CD4-positive, alpha-beta T cell treated with Interleukin-10 for 1 hour (primary cell): Measurements from ENCODE around the gene COL5A3.
"Not testable (repeated sequence)": the region's sequence is repeated elsewhere in the genome, so short reads cannot be mapped to it uniquely, and the experiment has no call there.

Experiments used
- DNase-seq: peaks from one replicate; pipeline ENCODE4 v3.0.0-alpha.2; 2020

COL5A3 gene

DNA sequence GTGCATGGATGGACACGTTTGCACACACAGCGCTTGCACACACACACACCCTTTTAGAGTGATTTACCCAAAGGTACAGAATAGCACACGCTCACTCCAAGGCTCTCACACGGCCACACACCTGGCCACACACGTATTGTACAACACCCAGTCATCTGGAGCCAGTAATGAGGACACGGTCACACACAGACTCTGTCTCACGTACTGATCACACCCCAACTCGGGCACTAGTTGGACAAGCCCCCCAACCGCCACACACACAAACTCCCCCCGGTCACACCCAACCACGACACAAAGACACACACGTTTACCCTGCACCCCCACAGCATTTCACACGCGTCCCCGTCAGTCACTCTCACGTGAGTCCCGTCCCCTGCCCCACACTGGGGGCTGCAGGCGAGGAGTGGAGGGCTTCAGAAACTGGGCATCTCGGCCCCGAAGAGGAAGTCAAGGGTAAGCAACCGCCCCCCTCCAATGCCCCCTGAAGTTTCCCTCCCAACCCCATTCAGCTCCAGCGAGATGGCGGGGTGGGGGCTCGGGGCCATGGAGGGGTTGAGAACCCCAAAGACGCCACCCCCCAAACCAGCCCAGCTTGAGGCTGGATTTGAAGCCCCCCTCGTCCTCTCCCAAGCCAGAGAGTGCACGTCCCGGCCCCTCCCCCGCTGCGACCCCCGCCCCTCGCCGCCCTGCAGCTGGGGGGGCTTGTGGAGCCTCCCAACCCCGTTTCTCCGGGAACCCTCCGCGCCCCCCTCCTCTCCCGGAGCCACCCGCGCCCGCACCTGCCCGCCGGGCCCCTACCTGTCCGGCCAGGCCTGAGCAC, 74.6 kb downstream of the COL5A3 start:
- no peak for DNase-seq

DNA sequence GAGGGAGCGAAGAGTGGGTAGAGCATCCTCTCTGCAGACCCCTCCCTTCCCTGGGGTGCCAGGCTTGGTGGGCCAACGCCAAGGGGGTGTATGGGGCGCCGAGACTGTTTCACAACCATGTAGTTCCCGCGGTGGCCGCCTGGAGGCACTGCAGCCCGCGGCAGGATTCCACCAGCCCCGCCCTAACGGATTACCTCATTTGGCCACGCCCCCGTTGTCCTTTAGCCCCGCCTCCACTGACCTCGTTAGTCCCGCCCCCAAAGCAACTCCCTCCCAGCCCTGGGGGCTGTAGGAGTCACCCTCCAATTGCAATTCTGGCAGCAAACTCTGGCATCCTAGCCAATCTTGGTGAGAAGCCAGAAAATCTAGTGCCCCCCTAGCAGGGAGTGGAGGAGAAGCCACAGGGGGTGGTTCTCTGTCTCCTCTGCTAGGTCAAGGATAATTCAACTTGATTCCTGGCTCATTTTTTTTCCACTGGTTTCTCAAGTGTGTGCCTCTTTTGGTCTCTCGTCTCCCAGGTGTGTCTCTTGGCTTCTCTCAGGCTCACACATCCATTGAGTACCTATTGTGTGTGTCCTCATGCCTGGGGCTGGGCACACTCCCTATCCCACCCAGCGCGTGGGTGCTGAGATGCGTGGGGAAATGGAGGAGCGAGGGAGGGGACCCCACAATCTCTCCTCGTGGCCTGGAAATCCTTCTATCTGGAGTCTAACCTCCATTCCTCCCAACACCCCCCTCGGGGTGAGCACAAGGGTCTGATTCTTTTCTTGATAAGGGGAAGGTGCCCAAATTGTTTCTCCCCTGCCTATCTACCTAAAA, 76.0 kb downstream of the COL5A3 start:
- DNase-seq = peak; percentile 83

DNA sequence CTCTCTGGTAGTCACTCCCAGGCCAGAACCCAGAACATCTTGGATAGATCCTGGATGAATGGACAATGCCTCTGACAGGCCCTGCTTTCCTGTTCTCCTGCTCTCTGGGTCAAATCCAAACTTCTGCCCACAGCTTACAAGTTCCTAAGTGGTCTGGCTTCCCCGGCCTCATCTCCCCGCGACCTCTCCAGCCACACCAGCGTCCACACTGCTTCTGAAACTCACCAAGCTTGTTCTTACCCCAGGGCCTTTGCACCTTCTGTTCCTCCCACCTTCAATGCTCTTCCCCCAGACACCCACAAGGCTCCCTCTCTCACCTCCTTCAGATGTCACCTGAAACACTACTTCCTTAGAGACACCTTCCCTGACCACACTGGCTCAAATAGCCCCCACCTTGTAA, 77.5 kb downstream of the COL5A3 start:
- DNase-seq = no peak

DNA sequence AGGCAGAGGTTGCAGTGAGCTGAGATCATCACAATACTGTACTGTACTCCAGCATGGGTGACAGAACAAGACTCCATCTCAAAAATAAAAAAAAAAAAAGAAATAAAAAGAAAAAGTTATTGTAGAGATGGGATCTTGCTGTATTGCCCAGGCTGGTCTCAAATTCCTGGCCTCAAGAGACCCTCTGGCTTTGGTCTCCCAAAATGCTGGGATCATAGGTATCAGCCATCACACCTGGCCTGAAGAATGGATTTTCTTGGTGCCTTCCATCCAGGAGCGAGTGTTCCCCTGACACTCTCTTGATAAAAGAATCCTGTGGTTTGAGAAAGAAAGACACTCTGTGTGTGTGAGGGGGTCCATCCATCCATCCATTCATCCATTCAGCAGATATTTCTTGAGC, 78.7 kb downstream of the COL5A3 start:
- DNase-seq = no peak

DNA sequence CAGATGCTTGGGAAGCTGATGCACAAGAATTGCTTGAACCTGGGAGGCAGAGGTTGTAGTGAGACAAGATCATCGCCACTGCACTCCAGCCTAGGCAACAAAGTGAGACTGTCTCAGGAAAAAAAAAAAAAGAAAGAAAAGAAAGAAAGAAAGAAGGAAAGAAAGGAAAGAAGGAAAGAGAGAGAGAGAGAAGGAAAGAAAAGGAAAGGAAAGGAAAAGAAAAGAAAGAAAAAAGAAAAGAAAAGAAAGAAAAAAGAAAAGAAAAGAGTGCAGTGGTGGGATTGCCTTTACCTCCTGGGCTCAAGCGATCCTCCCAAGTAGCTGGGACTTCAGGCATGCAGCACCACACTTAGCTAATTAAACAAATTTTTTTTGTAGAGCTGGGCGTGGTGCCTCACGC, 86.9 kb downstream of the COL5A3 start:
- DNase-seq = no peak

DNA sequence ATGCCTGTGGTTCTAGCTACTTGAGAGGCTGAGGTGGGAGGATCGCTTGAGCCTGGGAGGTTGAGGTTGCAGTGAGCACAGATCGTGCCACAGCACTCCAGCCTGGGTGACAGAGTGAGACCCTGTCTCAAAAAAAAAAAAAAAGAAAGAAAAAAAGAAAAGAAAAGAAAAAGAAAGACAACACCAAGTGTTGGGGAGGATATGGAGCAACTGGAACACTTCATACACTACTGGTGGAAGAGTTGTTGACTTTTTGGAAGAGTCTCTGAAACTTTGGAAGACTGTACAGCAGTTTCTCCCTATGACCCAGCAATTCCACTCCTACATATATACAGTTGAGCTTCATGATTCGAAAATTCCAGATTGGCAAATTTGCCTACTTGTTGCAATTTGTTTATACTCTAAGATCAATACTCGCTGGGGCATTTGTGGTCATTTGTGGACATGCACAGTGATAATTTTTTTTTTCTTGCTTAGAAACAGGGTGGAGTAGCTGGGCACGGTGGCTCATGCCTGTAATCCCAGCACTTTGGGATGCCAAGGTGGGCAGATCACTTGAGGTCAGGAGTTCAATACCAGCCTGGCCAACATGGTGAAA, 87.4 kb downstream of the COL5A3 start:
- DNase-seq = not testable (repeated sequence)

DNA sequence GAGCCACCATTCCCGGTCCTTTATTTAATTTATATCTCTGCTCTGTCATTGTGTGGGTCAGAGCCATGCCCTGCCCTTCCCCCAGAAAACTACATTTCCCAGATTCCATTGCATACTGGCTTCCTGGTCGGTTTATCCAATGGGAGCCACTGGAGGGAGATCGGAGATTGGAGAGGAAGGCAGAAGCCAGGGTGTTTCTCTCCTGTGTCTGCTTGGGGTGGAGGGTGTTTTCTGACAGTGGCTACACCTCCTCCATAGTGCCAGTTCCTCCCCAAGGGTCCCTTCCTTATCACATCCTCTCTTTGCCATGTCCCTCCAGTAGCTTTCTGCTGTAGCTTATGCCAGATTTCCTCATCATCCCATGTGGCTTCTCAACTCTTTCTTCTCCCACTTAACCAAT, 93.0 kb downstream of the COL5A3 start:
- no peak for DNase-seq

DNA sequence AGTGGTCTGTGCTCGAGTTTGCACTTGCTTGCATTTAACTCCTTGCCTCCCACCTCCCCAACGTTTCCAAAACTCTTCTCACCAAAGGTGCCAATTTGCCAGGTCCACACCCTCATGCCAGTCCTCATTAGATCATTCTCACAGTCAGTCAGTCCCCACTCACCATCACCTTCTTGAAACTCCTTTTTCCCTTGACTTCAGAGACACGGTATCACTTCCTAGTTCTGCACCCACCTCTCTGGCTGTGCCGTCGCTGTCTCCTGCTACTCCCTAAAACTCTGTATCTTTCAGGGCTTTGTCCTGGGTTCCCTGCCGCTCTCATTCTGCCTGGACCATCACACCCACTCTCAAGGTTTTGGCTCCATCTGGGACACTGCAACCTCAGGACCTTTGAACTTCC, 93.6 kb downstream of the COL5A3 start:
- no peak for DNase-seq

DNA sequence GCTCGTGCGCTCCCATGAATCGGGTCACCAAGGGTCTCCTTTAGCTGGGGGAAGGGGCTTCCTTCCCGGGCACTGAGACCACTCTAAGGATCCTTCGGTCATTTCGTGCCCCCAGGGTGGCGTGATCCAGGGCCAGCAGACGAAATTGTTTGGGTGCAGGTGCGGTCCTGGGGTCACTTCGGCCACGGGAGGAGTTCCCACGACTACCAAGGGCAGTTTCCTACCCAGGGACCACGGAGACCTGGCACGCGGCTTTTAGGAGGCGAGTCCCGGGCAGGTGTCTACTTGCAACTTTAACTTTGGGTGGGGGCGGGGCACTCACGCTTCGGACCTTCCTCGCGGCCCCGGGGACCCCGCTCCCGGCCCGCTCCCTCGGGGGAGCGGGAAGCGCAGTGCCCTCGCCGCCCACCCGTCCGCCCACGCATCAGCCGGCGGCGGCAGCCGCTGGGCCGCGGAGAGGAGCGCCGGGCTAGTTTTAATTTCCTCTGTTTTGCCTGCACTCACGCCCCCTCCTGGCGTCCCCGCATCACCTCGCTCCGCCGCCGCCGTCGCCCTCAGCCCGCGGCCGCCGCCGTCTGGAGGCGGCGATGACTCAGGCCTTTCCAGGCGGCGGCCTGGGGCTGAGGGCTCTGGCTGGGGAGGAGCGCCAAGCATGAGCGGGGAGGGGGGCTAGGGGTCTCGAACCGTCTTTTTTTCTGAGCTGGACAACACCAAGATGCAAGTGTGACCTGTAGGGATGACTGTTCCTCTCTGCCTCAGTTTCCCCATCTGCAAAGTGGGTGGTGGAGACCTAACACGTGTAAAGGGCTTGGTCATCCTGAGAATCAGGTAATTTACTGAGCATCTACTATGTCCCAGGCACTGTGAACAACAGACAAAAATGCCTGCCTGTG, 95.7 kb downstream of the COL5A3 start:
- peak; percentile 83 for DNase-seq

DNA sequence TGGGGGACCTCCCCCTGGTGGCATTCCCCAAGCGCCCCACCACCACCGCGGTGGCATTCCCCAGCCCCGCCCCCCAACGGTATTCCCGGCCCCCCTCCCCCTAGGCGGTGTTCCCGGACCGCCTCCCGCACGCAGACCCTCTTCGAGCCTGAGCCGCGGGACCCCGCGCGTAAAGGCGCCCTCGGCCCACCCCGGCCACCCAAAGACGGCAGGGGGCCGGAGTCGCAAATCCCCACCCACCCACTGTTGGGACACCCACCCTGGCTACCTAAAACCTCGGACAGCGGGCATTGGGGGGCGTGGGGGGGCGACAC, 96.3 kb downstream of the COL5A3 start:
- no peak for DNase-seq

DNA sequence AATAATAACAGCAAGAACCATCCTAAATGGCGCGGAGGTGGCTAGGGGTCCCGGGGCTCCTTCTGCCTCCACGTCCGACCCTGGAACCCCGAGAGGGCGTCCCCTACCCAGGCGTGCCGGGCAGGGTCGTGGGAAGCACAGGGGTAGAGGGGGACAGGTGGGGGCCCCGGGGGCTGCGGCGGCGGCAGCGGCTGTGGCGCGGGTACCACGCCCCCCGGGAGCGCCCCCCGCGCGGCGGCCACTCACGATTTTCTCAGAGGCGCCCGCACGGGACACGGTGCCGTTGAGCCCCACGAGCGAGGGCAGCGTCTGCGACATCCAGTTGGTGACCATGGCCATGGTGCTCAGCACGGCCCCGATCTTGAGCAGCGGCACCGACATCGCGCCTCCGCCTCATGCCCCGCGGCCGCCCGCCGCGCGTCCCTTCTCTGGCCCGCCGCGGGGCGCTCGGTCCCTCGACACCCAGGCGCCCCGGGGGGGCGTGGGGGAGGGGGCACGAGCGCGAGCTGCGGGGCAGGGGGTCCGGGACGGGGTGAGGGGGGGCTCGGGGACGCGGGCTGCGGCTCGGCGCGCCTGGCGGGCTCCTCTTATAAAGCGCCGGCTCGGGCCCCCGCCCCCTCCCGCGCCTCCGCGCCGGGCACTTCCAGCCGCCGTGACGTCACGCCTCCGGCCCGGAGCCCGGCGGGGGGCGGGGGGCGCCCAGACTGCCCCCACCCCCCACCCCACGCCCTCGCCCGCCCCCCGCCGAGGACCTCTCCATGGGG, 96.9 kb downstream of the COL5A3 start:
- DNase-seq = no peak

DNA sequence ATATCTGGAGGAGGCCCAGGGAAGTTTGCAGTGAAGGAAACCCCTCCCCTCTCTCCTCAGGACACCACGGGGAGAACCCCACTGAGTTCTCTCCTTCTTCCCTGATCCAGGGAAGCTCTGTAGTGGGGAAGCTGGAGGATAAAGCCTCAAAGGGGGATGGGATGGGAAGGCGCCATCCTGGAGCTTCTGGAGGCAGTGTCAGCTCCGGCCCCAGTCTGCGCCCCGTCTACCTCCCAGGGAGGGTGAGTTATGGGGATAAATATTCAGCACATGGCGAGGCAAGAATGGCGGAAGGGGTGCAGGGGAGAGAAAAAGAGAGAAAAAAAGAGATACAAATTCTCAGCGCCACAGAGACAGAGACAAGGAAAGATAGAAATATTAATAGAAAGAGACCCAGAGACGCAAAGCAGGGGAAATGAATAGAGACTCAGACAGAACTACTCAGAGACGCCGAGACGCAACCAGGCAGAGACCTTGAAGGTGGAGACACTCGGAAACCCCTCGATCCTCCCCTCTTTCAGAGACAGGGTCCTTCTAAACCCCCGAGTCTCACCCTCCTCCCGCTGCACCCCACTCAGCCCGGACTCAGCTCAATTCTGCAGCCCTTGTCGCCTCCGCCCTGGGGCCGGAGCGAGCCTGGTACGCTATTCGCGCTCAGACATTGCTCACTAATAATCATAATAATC, 97.6 kb downstream of the COL5A3 start:
- no peak for DNase-seq

DNA sequence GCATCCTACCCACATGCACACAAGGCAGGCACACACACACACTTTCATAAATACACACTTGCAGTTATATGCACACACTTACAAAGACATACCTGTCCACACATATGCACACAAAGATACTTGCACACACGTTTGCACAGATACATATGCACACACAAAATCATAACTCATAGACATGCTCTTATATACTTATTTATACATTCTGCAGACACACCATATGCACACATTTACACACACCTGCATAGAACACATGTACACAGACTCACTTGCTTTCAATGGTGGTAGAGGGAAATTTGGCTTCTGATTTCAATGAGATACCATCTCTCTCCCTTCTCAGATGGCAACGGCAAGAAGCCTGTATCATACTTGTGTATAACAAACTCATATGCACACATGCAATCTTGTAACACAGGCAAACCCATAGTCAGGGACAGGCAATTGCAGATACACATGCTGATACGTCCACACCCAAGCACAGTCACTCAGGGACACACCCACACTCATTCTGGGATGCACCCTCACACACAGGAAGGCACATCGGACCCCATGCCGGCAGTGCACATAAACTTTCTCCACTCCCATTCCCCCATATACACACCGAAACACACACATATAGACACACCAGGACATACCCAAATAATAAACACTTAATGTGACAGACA, 98.6 kb downstream of the COL5A3 start:
- no peak for DNase-seq

DNA sequence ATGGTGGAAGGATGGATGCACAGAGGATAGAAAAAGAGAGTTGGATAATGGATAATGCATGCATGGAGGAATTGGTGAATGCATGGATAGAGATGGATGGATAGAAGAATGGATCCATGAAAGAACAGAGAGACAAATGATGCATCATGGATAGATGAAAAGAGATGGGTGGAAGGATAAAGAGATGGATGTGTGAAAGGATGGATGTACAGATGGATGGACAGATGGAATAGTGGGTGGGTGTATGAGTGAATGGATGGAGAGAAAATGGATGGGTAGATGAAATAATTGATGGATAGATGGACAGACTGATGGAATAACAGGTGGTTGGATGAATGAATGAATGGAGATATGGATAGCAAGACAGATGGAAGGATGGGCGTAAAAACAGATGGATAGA, 99.7 kb downstream of the COL5A3 start:
- no peak for DNase-seq
